K562 (cell line): Measurements from ENCODE around the gene SLC29A4. TPM values are rescaled to one million over a fixed set of nuclear protein-coding genes. Genes with fewer than 3 reads are reported as not detected.

ENCODE experiments used
- ATF1 ChIP-seq, 2 experiments: fragments of 450-650 bp in 1 of 2; IDR thresholded peaks; 2 replicates each; pipeline ENCODE4 v1.6.1; 2016; ENCODE audit warnings: missing compliant biosample characterization in 1 of 2, missing genetic modification characterization in 1 of 2
- CHD2 ChIP-seq: IDR thresholded peaks from 2 replicates; pipeline ENCODE4 v1.6.1; 2011; ENCODE audit warnings: low read depth, low read length
- CREM ChIP-seq: IDR thresholded peaks from 2 replicates; pipeline ENCODE4 v1.6.1; 2014; ENCODE audit warnings: antibody characterized with exemption, low read depth
- EGR1 ChIP-seq: fragments of 450-650 bp; conservative IDR thresholded peaks from 2 replicates; pipeline ENCODE4 v1.6.1; 2017; ENCODE audit warnings: mild to moderate bottlenecking
- FOXK2 ChIP-seq, 2 experiments: fragments of 450-650 bp; IDR thresholded peaks in 1 of 2; conservative IDR thresholded peaks in 1 of 2; 2 replicates each; pipeline ENCODE4 v1.6.1; 2016; ENCODE audit warnings: low read depth in 2 of 2, mild to moderate bottlenecking in 1 of 2
- GATAD2A ChIP-seq: fragments of 450-650 bp; IDR thresholded peaks from 2 replicates; pipeline ENCODE4 v1.6.1; 2017
- MCM3 ChIP-seq: fragments of 450-650 bp; IDR thresholded peaks from 2 replicates; pipeline ENCODE4 v1.6.1; 2016
- MTA3 ChIP-seq: fragments of 450-650 bp; formaldehyde crosslinking; IDR thresholded peaks from 2 replicates; pipeline ENCODE4 v1.6.1; 2017; ENCODE audit warnings: mild to moderate bottlenecking, borderline replicate concordance
- NFYB ChIP-seq: IDR thresholded peaks from 2 replicates; pipeline ENCODE4 v1.6.1; 2011; ENCODE audit warnings: mild to moderate bottlenecking, moderate library complexity; ENCODE audit not compliant: insufficient read length; ENCODE audit errors: extremely low read depth
- POLR2H ChIP-seq: IDR thresholded peaks from 2 replicates; pipeline ENCODE4 v1.6.1; 2016; ENCODE audit warnings: missing genetic modification characterization, low read depth, mild to moderate bottlenecking, control low read depth, missing compliant biosample characterization, moderate library complexity
- RAD51 ChIP-seq: fragments of 450-650 bp; IDR thresholded peaks from 2 replicates; pipeline ENCODE4 v1.7.1; 2016; ENCODE audit warnings: low read depth, mild to moderate bottlenecking, borderline replicate concordance
- RB1 ChIP-seq: fragments of 450-650 bp; IDR thresholded peaks from 2 replicates; pipeline ENCODE4 v1.6.1; 2017; ENCODE audit warnings: low read depth, mild to moderate bottlenecking
- RBM39 ChIP-seq: fragments of 200-400 bp; formaldehyde crosslinking; optimal IDR thresholded peaks from 2 replicates; pipeline ENCODE3; 2018; ENCODE audit warnings: low read depth, low read length
- TBL1XR1 ChIP-seq, 2 experiments: IDR thresholded peaks; 2 replicates each; pipeline ENCODE4 v1.6.1; 2012; ENCODE audit warnings: improper control_type of control experiment in 2 of 2, low read length in 2 of 2, mild to moderate bottlenecking in 1 of 2
- USF1 ChIP-seq: sonication (generic); formaldehyde crosslinking; IDR thresholded peaks from 2 replicates; pipeline ENCODE4 v1.9.0; 2022; ENCODE audit warnings: mild to moderate bottlenecking, missing genetic modification reagents
- ZFP1 ChIP-seq: fragments of 450-650 bp; formaldehyde crosslinking; IDR thresholded peaks from 2 replicates; pipeline ENCODE4 v1.4.0; 2020; ENCODE audit warnings: mild to moderate bottlenecking, mixed read lengths
- ZNF436 ChIP-seq: fragments of 250-450, 450-650 bp; sonication (Bioruptor Pico); formaldehyde crosslinking; IDR thresholded peaks from 2 replicates; pipeline ENCODE4 v1.7.0; 2020; ENCODE audit warnings: mild to moderate bottlenecking
- ZNF778 ChIP-seq: fragments of 450-650 bp; formaldehyde crosslinking; IDR thresholded peaks from 2 replicates; pipeline ENCODE4 v1.4.0; 2020; ENCODE audit warnings: mild to moderate bottlenecking, moderate library complexity
- polyA plus RNA-seq, 8 experiments: library from polyadenylated mRNA; depleted of rRNA in 4 of 8; stranded (reverse) in 5 of 8; unstranded in 3 of 8; fragments of >200 nt; fragmentation: Nextera tagmentation in 2 of 8; fragmentation: Illumina TruSeq in 1 of 8; extraction: Ambion mirVana in 2 of 8; extraction: Trizol in 1 of 8; gene quantifications; 2 replicates each; pipeline versions ENCODE4 v1.2.1 to v1.2.3, GENCODE V29; 2011 to 2014; ENCODE audit warnings: inconsistent platforms in 1 of 8, missing spikeins in 1 of 8
- total RNA-seq, 7 experiments: library from RNA; depleted of rRNA in 6 of 7; stranded (reverse); fragments of >200 nt in 6 of 7; fragmentation: Illumina TruSeq in 2 of 7; extraction: Trizol in 2 of 7; gene quantifications; 2 replicates each; pipeline versions ENCODE4 v1.2.1 to v1.2.3, GENCODE V29; 2011 to 2021; ENCODE audit warnings: low replicate concordance in 1 of 7
- TF ChIP-seq, protein P1 (sequence below), 2 experiments: fragments of 450-650 bp in 1 of 2; sonication (generic) in 1 of 2; formaldehyde crosslinking in 1 of 2; IDR thresholded peaks in 1 of 2; conservative IDR thresholded peaks in 1 of 2; 2 replicates each; pipeline versions ENCODE4 v1.6.1 to v1.8.1; 2016 to 2023; ENCODE audit warnings: mild to moderate bottlenecking in 2 of 2, moderate library complexity in 2 of 2, inconsistent platforms in 1 of 2, missing genetic modification reagents in 1 of 2
- TF ChIP-seq, protein P2 (sequence below): sonication (generic); formaldehyde crosslinking; IDR thresholded peaks from 2 replicates; pipeline ENCODE4 v1.5.0; 2020; ENCODE audit warnings: missing genetic modification reagents

Gene SLC29A4
- total and polyA plus RNA-seq, 9 of the 15 experiments (the other 6 are each of a cell fraction or from before 2014, with no cell fraction given) = 0.01 to 1.2 (median 0.37) TPM

DNA sequence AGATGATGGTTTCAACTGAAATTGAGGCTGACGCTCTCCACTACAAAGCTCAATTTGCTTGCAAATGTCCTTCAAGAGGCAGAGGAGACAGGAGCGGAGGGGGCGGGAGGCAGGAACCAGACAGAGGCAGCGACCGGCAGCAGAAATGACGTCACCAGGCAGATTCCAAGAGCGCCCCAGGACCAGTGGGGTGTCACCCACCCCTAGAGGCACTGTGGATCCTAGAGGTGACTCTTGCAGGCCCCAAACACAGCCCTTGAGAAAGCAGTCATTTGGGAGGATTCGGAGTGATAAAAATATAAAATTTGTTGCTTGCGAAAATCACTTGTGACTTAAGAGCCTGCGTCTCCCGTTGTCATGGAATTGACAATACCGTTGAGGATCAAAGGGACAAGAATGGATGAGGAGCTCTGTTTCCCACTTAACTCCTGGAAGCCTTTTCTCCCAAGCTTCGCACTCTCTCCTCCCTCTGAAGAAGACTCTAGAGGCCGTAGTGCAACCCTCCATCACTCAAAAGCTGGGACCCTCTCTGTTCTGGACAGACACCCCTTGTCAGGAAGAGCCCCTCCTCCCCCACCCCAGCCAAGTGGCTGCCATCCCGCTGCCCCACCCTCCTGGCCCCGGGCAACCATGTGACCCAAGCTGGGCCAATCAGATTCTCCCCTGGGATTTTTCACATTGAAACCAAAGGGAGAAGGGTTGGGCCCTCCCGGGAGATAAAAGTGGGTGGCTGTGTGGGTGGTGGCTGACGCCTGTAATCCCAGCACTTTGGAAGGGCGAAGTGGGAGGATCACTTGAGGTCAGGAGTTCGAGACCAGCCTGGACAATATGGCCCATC lies 16.3 kb upstream of the SLC29A4 start (continued):
- TF ChIP-seq ZNF436 (CRISPR knock-in tag) (no peak), ZNF778 (CRISPR knock-in tag) (no peak), MCM3 (no peak), USF1 (CRISPR knock-in tag) (peak; percentile 50), CHD2 (no peak), FOXK2 (conservative IDR thresholded peaks at IDR 0.05 in 1 of 2, IDR thresholded peaks at IDR 0.05 in 1 of 2; ENCODE audit: low read depth in 2 of 2) (no peak), MTA3 (no peak), RBM39 (no peak), CREM (peak; percentile 65), ATF1 (CRISPR knock-in tag; IDR thresholded peaks at IDR 0.05) (no peak), ATF1 (tag; IDR thresholded peaks at IDR 0.05) (peak; percentile 70), ZFP1 (CRISPR knock-in tag) (no peak), POLR2H (tag) (no peak), TBL1XR1 (IDR thresholded peaks at IDR 0.05; ENCODE audit: low read length in 2 of 2) (no peak), EGR1 (peak; percentile 50), GATAD2A (no peak), RB1 (no peak), NFYB (peak; percentile 18), RAD51 (peak; percentile 28; the same call in 1 of the 2 replicates)
- TF ChIP-seq, protein P1, sequence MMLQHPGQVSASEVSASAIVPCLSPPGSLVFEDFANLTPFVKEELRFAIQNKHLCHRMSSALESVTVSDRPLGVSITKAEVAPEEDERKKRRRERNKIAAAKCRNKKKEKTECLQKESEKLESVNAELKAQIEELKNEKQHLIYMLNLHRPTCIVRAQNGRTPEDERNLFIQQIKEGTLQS (IDR thresholded peaks at IDR 0.05) = peak; percentile 92
- TF ChIP-seq, protein P1 (CRISPR knock-in tag; conservative IDR thresholded peaks at IDR 0.05) = no peak
- TF ChIP-seq, protein P2, sequence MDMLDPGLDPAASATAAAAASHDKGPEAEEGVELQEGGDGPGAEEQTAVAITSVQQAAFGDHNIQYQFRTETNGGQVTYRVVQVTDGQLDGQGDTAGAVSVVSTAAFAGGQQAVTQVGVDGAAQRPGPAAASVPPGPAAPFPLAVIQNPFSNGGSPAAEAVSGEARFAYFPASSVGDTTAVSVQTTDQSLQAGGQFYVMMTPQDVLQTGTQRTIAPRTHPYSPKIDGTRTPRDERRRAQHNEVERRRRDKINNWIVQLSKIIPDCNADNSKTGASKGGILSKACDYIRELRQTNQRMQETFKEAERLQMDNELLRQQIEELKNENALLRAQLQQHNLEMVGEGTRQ = peak; percentile 40
